Measurements from ENCODE around the gene VCL.

The VCL gene

GRCh38 chr10:74071157-74071556, 73.2 kb downstream of the VCL start:
- no peak for DNase-seq (ENCODE audit: extremely low read depth in 1 of 2, low read depth in 1 of 2)

GRCh38 chr10:74072503-74072902, 74.6 kb downstream of the VCL start:
- DNase-seq (ENCODE audit: extremely low read depth in 1 of 2, low read depth in 1 of 2): no peak

GRCh38 chr10:74075906-74076305, 78.0 kb downstream of the VCL start:
- DNase-seq (ENCODE audit: extremely low read depth in 1 of 2, low read depth in 1 of 2): no peak

GRCh38 chr10:74076961-74077360, 79.0 kb downstream of the VCL start:
- DNase-seq (ENCODE audit: extremely low read depth in 1 of 2, low read depth in 1 of 2): no peak

- DNase-seq (ENCODE audit: extremely low read depth in 1 of 2, low read depth in 1 of 2): no peak
These were observed 79.5 kb downstream of the VCL start for GRCh38 chr10:74077416-74077815.

GRCh38 chr10:74078037-74078436, 80.1 kb downstream of the VCL start:
- DNase-seq (ENCODE audit: extremely low read depth in 1 of 2, low read depth in 1 of 2): peak in 1 of 2 donors; percentile 17

- no peak for DNase-seq (ENCODE audit: extremely low read depth in 1 of 2, low read depth in 1 of 2)
These were observed 81.4 kb downstream of the VCL start for GRCh38 chr10:74079028-74079935.

GRCh38 chr10:74079936-74080590, 82.1 kb downstream of the VCL start:
- no peak for DNase-seq (ENCODE audit: extremely low read depth in 1 of 2, low read depth in 1 of 2)

- no peak for DNase-seq (ENCODE audit: extremely low read depth in 1 of 2, low read depth in 1 of 2)
These were observed 83.4 kb downstream of the VCL start for GRCh38 chr10:74081192-74081803.

- no peak for DNase-seq (ENCODE audit: extremely low read depth in 1 of 2, low read depth in 1 of 2)
These were observed 84.2 kb downstream of the VCL start for GRCh38 chr10:74081941-74082718.

- no peak for DNase-seq (ENCODE audit: extremely low read depth in 1 of 2, low read depth in 1 of 2)
These were observed 85.4 kb downstream of the VCL start for GRCh38 chr10:74083304-74083703.

GRCh38 chr10:74084955-74085354, 87.0 kb downstream of the VCL start:
- no peak for DNase-seq (ENCODE audit: extremely low read depth in 1 of 2, low read depth in 1 of 2)

GRCh38 chr10:74086317-74086716, 88.4 kb downstream of the VCL start:
- no peak for DNase-seq (ENCODE audit: extremely low read depth in 1 of 2, low read depth in 1 of 2)

GRCh38 chr10:74088722-74089121, 90.8 kb downstream of the VCL start:
- DNase-seq (ENCODE audit: extremely low read depth in 1 of 2, low read depth in 1 of 2): no peak

GRCh38 chr10:74092372-74092771, 94.5 kb downstream of the VCL start:
- no peak for DNase-seq (ENCODE audit: extremely low read depth in 1 of 2, low read depth in 1 of 2)

- DNase-seq (ENCODE audit: extremely low read depth in 1 of 2, low read depth in 1 of 2): no peak
These were observed 95.7 kb downstream of the VCL start for GRCh38 chr10:74093530-74094164.

- DNase-seq (ENCODE audit: extremely low read depth in 1 of 2, low read depth in 1 of 2): no peak
These were observed 96.3 kb downstream of the VCL start for GRCh38 chr10:74094231-74094630.

- no peak for DNase-seq (ENCODE audit: extremely low read depth in 1 of 2, low read depth in 1 of 2)
These were observed 98.9 kb downstream of the VCL start for GRCh38 chr10:74096777-74097176.

- no peak for DNase-seq (ENCODE audit: extremely low read depth in 1 of 2, low read depth in 1 of 2)
These were observed 99.9 kb downstream of the VCL start for GRCh38 chr10:74097776-74098175.

- no peak for DNase-seq (ENCODE audit: extremely low read depth in 1 of 2, low read depth in 1 of 2)
These were observed 101.5 kb downstream of the VCL start for GRCh38 chr10:74099420-74099819.

GRCh38 chr10:74099836-74100235, 101.9 kb downstream of the VCL start:
- DNase-seq (ENCODE audit: extremely low read depth in 1 of 2, low read depth in 1 of 2): no peak
